Gastroesophageal sphincter (tissue), 3 donors: Measurements from ENCODE around the gene PRDM16.

Experiments
- EP300 ChIP-seq: sonication (generic); formaldehyde crosslinking; IDR thresholded peaks from one replicate; pipeline ENCODE4 v1.6.1; 2017; ENCODE audit warnings: antibody characterized with exemption, mild to moderate bottlenecking
- TF ChIP-seq, protein P1 (sequence below), 4 experiments: fragments of 200-600 bp in 2 of 4; fragments of 450-650 bp in 2 of 4; sonication (generic) in 1 of 4; IDR thresholded peaks; one replicate each; pipeline ENCODE4 v1.5.1; 2017 to 2019; ENCODE audit warnings: antibody characterized with exemption in 4 of 4, mild to moderate bottlenecking in 2 of 4, moderate library complexity in 2 of 4

DNA sequence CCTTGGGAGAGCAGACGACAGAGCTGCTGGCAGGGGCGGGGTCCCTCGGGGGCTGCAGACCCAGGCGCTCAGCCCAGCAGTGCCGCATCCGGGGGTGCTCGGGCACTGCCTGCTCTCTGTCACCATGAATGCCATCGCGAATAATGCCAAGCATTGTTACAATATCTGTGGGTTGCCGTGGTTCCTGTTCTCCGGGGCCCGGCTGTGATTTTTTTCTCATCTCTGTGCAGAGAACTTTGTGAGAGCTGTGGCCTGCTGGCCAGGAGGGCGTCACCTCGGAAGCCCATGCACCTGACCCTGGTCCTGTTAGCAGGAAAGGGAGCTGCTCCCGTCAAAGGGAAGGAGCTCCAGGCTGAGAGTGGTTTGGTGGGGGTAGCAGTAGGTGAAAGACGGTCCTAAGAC is 70.4 kb downstream of the PRDM16 start:
- TF ChIP-seq EP300: no peak
- TF ChIP-seq, protein P1, sequence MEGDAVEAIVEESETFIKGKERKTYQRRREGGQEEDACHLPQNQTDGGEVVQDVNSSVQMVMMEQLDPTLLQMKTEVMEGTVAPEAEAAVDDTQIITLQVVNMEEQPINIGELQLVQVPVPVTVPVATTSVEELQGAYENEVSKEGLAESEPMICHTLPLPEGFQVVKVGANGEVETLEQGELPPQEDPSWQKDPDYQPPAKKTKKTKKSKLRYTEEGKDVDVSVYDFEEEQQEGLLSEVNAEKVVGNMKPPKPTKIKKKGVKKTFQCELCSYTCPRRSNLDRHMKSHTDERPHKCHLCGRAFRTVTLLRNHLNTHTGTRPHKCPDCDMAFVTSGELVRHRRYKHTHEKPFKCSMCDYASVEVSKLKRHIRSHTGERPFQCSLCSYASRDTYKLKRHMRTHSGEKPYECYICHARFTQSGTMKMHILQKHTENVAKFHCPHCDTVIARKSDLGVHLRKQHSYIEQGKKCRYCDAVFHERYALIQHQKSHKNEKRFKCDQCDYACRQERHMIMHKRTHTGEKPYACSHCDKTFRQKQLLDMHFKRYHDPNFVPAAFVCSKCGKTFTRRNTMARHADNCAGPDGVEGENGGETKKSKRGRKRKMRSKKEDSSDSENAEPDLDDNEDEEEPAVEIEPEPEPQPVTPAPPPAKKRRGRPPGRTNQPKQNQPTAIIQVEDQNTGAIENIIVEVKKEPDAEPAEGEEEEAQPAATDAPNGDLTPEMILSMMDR (IDR thresholded peaks at IDR 0.05): no peak
